T-helper 1 cell treated with Interleukin-12 subunit alpha and Interleukin-12 subunit beta and Interleukin-4 antibody, amounts not matched to agents 30 μg/mL and 1 μg/mL, for 36 hours (primary cell): ENCODE data around the gene KANSL2.
A peak's percentile ranks its signal among the peaks of the same experiment; 100 is the strongest.
"Not testable (repeated sequence)": the region's sequence is repeated elsewhere in the genome, so short reads cannot be mapped to it uniquely, and the experiment has no call there.

Experiments
- H3K27ac Mint-ChIP-seq: one replicate; pipeline ENCODE4 v1.8.0; 2021; ENCODE audit warnings: mild to moderate bottlenecking, mixed read lengths
- H3K27me3 Mint-ChIP-seq: one replicate; pipeline ENCODE4 v1.8.0; 2021; ENCODE audit warnings: low read depth, mixed read lengths
- H3K36me3 Mint-ChIP-seq: one replicate; pipeline ENCODE4 v1.8.0; 2021; ENCODE audit warnings: low read depth, mixed read lengths
- H3K4me1 Mint-ChIP-seq: one replicate; pipeline ENCODE4 v1.8.0; 2021; ENCODE audit warnings: low read depth, mixed read lengths
- H3K4me3 Mint-ChIP-seq: one replicate; pipeline ENCODE4 v1.8.0; 2021; ENCODE audit warnings: mild to moderate bottlenecking, moderate library complexity, mixed read lengths
- H3K9me3 Mint-ChIP-seq: one replicate; pipeline ENCODE4 v1.8.0; 2021; ENCODE audit warnings: mixed read lengths

KANSL2 gene

DNA sequence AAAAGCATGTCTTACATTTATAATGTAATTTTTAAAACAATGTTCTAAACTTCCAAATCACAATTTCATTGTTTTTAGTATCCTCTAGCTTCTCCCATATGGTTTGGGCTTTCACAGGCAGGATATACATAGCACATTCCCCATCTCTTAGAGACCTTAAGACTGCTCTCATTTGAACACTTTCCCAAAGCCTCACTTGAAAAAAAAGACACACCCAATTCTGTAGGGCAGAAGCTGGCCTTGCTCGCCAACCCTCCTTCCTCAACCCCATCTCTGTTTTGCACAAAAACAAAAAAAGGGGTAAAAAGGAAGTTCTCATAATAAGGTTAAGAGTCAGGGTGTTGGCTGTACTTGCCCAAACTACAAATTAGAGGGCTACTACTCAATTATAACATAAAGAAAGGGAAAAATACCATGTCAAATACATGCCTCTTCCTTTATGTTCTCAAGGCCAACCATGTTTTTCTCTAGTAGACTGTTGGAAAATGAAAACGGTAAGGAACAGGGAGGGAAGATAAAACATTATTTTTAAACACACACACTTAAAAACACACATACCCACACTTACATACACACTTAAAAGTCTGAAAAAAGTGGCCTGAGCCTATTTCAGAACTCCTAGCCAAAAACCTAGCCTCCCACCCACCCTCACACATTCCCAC is 9.9 kb upstream of the KANSL2 start:
- peaks cover 52% of the 10 kb centered on the region for H3K36me3 Mint-ChIP-seq
- H3K27me3 Mint-ChIP-seq, result no peaks in the 10 kb centered on the region
- H3K9me3 Mint-ChIP-seq, result no peaks in the 10 kb centered on the region
- H3K27ac Mint-ChIP-seq, result no peak overlapping the region
- H3K4me1 Mint-ChIP-seq, result peaks cover 5% of the 10 kb centered on the region
- no peak overlapping the region for H3K4me3 Mint-ChIP-seq

DNA sequence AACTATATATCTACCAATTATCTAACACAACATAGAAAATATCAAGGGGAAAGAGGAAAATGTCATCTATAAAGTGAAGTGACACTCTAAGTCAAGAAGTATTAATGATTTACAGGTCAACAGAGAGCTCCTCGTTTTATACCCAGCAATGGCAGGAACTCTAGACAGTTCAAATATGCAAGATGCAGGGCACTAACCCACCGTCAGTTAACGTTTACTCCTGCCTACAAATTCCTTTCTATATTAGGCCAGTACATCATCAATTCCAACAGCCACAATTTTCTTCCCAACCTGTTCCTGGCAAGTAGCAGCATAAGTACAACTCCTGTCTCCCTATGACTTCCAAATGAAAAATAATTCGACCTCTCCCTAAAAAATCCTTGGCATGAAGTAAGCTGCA is 9.0 kb upstream of the KANSL2 start:
- Mint-ChIP-seq H3K9me3 (no peaks in the 10 kb centered on the region), H3K4me1 (peaks cover 5% of the 10 kb centered on the region), H3K27me3 (no peaks in the 10 kb centered on the region), H3K27ac (no peak overlapping the region), H3K4me3 (no peak overlapping the region), H3K36me3 (peaks cover 48% of the 10 kb centered on the region)

DNA sequence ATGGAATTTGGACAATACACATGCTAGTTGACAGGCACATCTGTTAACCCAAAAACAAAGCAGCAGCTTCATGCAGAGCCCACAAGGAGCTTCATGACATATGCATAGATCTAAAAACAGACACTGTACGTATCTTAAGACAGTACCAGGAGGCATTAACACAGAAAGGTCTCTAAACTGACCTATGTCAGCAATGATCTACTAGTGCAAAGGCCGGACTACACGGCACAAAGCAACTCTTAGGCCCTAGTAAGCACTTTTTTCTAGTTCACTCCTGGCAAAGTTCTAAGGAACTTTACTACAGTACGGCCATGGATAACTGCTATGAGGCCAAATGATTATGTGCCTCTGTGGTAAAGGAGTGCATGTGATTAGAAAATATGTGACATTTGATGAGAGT is 8.4 kb upstream of the KANSL2 start:
- Mint-ChIP-seq H3K4me1 (peaks cover 5% of the 10 kb centered on the region), H3K27ac (no peak overlapping the region), H3K9me3 (no peaks in the 10 kb centered on the region), H3K27me3 (no peaks in the 10 kb centered on the region), H3K36me3 (peaks cover 42% of the 10 kb centered on the region), H3K4me3 (no peak overlapping the region)

DNA sequence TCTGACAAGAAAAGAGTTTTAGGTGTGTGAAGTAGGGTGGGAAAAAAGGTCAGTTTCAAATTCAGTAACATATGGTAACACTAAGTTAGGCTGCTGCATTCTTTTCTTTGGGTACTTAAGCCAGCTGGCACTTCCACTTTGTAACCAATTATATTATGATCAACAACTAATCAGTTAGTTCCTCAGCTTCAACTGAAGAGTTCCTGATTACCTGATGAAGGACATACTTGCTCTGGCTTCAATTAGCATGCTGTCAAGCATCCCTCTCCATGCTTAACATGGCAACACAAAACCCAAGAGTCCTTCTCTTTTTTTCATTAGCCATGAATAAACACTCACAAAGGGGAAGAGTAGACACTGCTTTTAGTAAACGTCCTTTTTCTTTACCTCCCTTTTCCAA is 6.8 kb upstream of the KANSL2 start:
- Mint-ChIP-seq H3K9me3 (no peaks in the 10 kb centered on the region), H3K27me3 (no peaks in the 10 kb centered on the region), H3K36me3 (peaks cover 34% of the 10 kb centered on the region), H3K4me3 (no peak overlapping the region), H3K4me1 (peaks cover 5% of the 10 kb centered on the region), H3K27ac (no peak overlapping the region)

GRCh38 chr12:48687592-48687991 is 5.6 kb upstream of the KANSL2 start:
- H3K4me3 Mint-ChIP-seq, result no peak overlapping the region
- no peaks in the 10 kb centered on the region for H3K27me3 Mint-ChIP-seq
- H3K9me3 Mint-ChIP-seq, result no peaks in the 10 kb centered on the region
- peaks cover 23% of the 10 kb centered on the region for H3K36me3 Mint-ChIP-seq
- peaks cover 6% of the 10 kb centered on the region for H3K4me1 Mint-ChIP-seq
- H3K27ac Mint-ChIP-seq, result no peak overlapping the region

DNA sequence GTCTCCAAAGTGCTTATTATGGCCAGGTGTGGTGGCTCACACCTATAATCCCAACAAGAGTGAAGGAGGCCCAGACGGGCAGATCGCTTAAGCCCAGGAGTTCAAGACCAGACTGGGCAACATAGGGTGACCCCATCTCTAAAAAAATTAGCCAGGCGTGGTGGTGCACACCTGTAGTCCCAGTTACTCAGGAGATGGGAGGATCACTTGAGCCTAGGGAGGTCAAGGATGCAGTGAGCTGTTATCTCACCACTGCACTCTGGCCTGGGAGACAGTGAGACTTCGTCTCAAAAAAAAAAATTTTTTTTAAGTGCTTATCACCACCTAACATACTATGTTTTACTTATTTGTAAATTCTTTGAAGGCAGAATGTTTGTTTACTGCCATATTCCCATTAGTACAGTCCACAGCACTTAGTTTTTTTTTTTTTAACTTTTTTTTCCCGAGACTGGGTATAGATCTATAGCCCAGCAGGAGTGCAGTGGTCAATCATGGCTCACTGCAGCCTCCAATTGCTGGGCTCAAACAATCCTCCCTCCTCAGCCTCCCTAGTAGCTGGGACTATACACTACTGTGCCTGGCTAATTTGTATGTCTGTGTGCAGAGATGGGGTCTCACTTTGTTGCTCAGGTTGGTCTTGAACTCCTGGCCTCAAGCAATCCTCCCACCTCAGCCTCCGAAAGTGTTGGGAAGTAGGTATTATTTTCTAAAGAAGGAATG is 4.7 kb upstream of the KANSL2 start:
- peaks cover 4% of the 10 kb centered on the region for H3K4me1 Mint-ChIP-seq
- peaks cover 17% of the 10 kb centered on the region for H3K36me3 Mint-ChIP-seq
- no peak overlapping the region for H3K27ac Mint-ChIP-seq
- H3K27me3 Mint-ChIP-seq, result no peaks in the 10 kb centered on the region
- no peak overlapping the region for H3K4me3 Mint-ChIP-seq
- H3K9me3 Mint-ChIP-seq, result no peaks in the 10 kb centered on the region

DNA sequence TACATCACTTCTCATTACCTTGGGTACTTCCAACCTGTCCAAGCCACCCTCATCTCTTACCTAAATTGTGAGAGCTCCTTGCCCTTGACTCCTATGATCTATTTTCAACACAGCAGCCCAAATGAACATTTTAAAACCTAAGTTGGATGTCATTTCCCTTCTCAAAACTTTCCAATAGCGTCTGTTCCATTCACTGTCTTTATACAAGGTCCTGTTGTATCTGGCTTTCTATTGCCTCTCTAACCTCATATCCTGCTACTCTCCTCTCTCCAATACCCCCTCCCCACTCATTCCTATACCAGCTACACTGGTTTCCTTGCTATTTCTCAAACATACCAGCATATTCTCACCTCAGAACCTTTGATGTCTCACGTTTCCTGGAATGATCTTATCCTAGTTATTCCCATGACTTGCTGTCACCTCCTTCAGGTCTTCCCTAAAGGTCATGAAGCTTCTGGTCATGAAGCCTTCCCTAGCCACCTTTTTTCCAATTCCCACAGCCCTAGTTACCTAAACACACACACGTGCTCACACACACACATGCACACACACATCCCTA is 4.1 kb upstream of the KANSL2 start:
- Mint-ChIP-seq H3K27me3 (no peaks in the 10 kb centered on the region), H3K4me3 (no peak overlapping the region), H3K9me3 (no peaks in the 10 kb centered on the region), H3K36me3 (peaks cover 17% of the 10 kb centered on the region), H3K27ac (no peak overlapping the region), H3K4me1 (peaks cover 7% of the 10 kb centered on the region)

DNA sequence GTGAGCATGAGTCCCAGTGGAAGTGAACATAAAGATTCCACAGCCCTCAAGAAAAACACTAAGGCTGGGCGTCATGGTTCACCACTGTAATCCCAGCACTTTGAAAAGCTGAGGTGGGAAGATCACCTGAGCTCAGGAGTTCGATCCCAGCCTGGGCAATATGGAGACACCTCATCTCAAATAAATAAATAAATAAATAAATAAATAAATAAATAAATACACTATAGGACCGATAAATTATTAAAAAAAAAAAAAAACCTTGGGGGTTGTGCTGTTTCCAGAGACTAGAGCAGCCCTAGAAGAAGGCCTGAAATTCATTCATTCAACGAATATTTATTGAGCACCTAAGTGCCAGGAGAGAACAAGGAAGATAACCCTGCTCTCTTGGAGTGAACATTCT is 1.5 kb upstream of the KANSL2 start:
- Mint-ChIP-seq H3K4me3 (peak overlapping the region; percentile 38), H3K9me3 (no peaks in the 10 kb centered on the region), H3K27me3 (no peaks in the 10 kb centered on the region), H3K4me1 (peaks cover 28% of the 10 kb centered on the region), H3K27ac (no peak overlapping the region), H3K36me3 (peaks cover 23% of the 10 kb centered on the region)

DNA sequence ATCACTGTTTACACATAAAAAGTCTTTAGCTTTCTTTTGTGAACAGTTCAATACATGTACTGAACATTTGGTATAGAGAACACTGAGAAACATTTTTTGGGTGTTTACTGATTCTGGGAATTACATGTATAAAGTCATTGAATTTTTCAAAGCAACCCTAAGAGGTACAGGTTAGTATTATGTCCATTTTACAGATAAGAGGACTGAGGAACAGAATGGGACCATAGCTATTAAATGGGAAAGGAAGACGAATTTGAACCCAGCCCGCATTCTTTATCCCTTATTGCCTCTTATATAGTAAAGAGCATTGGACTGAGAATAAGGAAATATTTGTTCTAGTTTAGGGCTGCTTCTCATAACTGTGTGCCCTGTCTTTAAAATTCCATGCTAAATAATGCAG is 889 bp upstream of the KANSL2 start:
- Mint-ChIP-seq H3K27ac (no peak overlapping the region), H3K4me1 (peaks cover 32% of the 10 kb centered on the region), H3K4me3 (no peak overlapping the region), H3K27me3 (no peaks in the 10 kb centered on the region), H3K36me3 (peaks cover 25% of the 10 kb centered on the region), H3K9me3 (no peaks in the 10 kb centered on the region)

DNA sequence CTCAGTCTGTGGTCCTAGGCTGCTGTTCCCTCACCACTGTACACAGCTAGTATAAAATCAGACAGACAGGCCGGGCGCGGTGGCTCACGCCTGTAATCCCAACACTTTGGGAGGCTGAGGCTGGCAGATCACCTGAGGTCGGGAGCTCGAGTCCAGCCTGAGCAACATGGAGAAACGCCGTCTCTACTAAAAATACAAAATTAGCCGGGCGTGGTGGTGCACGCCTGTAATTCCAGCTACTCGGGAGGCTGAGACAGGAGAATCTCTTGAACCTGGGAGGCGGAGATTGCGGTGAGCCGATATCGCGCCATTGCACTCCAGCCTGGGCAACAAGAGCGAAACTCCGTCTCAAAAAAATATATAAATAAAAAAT is 481 bp upstream of the KANSL2 start:
- Mint-ChIP-seq H3K36me3 (peaks cover 25% of the 10 kb centered on the region), H3K4me3 (peak overlapping the region; percentile 99), H3K4me1 (peaks cover 35% of the 10 kb centered on the region), H3K27ac (peak overlapping the region; percentile 97)
- H3K27me3 Mint-ChIP-seq, H3K9me3 Mint-ChIP-seq: not testable (repeated sequence)

DNA sequence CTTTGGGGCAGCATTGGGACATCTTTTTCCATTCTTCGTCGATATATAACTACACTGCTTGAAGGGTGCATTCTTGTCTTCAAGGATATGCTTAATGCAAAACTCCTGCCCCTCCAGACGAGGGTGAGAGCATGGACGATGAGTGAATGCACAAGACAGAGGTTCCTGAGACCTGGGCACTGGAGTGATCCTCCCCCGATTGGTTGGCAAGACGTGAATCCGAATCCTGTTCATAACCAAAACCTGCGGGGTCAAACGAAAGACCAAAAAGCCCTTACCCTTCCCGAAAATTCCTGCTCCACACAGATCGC is 684 bp downstream of the KANSL2 start:
- peaks cover 29% of the 10 kb centered on the region for H3K36me3 Mint-ChIP-seq
- H3K4me3 Mint-ChIP-seq, result peak overlapping the region; percentile 99
- H3K4me1 Mint-ChIP-seq, result peaks cover 38% of the 10 kb centered on the region
- peak overlapping the region; percentile 97 for H3K27ac Mint-ChIP-seq
- no peaks in the 10 kb centered on the region for H3K27me3 Mint-ChIP-seq
- H3K9me3 Mint-ChIP-seq, result no peaks in the 10 kb centered on the region

GRCh38 chr12:48680861-48681260 is 1.2 kb downstream of the KANSL2 start:
- H3K36me3 Mint-ChIP-seq, result peaks cover 29% of the 10 kb centered on the region

GRCh38 chr12:48678551-48679185 is 3.4 kb downstream of the KANSL2 start:
- H3K36me3 Mint-ChIP-seq, result peaks cover 29% of the 10 kb centered on the region
- no peaks in the 10 kb centered on the region for H3K9me3 Mint-ChIP-seq
- H3K27ac Mint-ChIP-seq, result peak overlapping the region; percentile 29
- peak overlapping the region; percentile 99 for H3K4me3 Mint-ChIP-seq
- H3K27me3 Mint-ChIP-seq, result no peaks in the 10 kb centered on the region
- H3K4me1 Mint-ChIP-seq, result peaks cover 38% of the 10 kb centered on the region

More at GRCh38 chr12:48680861-48681260, 1.2 kb downstream of the KANSL2 start:
- Mint-ChIP-seq H3K27ac (peak overlapping the region; percentile 36), H3K4me3 (peak overlapping the region; percentile 99), H3K4me1 (peaks cover 38% of the 10 kb centered on the region), H3K27me3 (no peaks in the 10 kb centered on the region), H3K9me3 (no peaks in the 10 kb centered on the region)

DNA sequence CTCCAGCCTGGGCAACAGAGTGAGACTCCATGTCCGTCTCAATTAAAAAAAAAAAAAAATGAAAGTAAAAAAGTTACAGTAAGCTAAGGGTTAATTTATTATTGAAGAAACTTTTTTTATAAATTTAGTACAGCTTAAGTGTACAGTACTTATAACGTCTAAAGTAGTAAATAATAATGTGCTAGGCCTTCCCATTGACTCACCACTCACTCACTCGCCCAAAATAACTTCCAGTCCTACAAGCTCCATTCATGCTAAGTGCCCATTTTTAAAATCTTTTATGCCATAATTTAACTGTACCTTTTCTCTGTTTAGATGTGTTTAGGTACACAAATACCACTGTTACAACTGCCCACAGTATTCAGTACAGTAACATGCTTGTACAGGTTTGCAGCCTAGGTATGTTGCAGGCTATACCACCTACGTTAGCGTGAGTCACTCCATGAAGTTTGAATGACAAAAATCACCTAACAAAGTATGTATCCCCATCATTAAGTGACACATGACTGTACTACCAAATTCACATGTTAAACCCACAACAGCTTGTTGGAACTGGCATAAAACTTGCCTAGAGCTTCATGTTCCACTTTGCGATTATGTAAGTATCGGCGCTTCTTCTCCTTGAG is 10.7 kb downstream of the KANSL2 start:
- peaks cover 4% of the 10 kb centered on the region for H3K4me1 Mint-ChIP-seq
- no peak overlapping the region for H3K4me3 Mint-ChIP-seq
- peaks cover 28% of the 10 kb centered on the region for H3K36me3 Mint-ChIP-seq
- no peak overlapping the region for H3K27ac Mint-ChIP-seq
- no peaks in the 10 kb centered on the region for H3K9me3 Mint-ChIP-seq
- H3K27me3 Mint-ChIP-seq, result no peaks in the 10 kb centered on the region
